NAMALWA (cell line): Measurements from ENCODE around the gene GFPT1.

Source experiments
- DNase-seq: peaks from one replicate; pipeline ENCODE4 v3.0.0-alpha.2; 2015; ENCODE audit warnings: low spot score

GFPT1 gene

DNA sequence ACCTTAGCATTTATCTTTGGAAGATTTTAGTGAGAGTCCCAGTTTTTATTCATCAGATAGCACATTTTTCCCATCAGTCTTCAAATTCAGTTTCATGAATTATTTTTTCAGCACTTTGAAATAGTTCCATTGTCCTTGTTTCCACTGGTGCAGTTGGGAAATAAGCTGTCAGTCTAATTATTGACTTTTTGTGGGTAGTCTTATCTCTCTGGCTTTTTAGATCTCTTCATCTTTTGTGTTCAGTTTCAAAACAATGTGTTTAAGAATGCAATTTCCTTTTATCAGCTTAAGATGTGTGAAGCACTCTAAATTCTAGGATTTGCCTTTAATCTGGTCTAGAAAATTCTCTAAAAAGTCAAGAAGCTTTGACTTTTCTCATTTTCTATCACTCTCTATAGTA is 70.5 kb downstream of the GFPT1 start:
- DNase-seq, result no peak

DNA sequence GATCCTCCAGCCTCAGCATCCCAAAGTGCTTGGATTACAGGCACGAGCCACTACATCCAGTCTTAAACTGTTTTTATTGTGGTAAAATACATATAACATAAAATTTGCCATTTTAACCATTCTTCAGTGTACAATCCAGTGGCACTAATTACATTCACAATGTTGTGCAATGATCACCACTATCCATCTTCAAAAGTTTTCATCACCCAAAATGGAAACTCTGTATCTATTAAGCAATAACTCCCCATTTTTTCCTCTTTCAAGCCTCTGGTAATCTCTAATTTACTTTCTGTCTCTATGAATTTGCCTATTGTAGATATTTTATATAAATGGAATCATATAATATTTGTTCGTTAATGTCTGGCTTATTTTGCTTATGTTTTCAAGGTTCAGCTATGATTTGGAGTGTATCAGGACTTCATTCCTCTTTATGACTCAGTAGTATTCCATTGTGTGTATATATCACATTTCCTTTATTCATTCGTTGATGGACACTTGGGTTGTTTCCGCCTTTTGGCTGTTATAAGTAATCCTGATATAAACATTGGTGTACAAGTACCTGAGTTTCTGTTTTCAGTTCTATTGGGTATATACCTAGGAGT is 71.8 kb downstream of the GFPT1 start:
- no peak for DNase-seq

DNA sequence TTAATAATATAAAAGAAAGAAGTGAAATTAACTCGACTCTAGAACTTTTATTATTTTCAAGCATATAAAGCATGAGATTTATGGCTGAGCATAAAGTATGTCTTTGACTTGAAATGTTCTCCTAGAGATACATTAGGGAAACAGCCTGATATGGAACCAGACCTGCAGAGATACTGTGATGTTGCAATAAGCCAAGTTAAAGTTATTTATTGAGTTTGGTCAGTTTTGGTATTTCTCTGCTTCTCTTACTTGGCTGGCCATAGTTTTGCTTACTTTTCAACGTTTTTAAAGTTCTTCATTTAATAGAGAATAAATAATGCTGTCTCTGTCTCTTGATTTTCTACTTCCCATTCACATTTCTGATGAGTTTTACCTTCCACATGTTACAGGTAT is 76.0 kb downstream of the GFPT1 start:
- DNase-seq, result no peak

DNA sequence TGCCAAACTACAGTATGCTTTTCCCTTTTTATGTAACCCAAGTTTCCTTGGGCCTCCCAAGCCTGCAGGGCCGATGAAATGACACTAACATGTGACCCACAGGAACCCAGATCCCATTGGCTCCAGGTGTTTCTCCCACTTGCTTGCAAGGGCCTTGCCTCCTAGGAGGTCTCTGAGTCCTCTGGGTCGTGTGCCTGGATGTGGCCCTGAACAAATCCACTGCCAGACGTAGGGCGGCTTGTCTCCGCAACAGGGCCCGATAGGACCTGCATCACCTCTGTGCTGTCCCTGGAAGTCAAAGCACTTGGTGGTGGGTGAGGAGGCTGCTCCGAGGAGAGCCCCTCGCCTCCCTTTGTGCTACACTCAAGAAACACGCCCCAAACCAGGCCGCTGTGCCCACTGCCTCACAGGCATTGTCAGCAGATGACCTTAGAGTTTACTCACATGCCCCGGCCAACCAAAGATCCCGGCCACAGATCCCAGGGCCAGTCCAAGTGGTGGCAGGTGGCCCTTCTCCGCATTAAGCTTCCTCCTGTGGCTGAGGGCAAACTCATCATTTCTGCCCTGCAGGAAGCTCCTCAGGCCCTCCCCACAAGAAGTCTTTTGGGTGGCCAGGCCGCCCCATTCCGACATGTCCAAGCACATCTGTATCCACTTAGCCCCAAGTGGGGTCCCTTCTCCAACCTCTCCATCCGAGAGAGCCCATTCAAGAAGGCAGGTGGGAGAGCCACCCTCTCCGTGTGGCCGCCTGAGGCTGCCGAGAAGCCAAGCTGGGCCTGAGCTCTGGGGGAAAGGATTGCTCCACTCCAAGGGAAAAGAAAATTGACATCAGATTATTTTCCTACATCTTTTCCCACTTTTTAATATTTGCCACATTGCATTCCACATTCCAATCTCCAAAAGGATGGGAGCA is 76.7 kb downstream of the GFPT1 start:
- DNase-seq, result no peak

DNA sequence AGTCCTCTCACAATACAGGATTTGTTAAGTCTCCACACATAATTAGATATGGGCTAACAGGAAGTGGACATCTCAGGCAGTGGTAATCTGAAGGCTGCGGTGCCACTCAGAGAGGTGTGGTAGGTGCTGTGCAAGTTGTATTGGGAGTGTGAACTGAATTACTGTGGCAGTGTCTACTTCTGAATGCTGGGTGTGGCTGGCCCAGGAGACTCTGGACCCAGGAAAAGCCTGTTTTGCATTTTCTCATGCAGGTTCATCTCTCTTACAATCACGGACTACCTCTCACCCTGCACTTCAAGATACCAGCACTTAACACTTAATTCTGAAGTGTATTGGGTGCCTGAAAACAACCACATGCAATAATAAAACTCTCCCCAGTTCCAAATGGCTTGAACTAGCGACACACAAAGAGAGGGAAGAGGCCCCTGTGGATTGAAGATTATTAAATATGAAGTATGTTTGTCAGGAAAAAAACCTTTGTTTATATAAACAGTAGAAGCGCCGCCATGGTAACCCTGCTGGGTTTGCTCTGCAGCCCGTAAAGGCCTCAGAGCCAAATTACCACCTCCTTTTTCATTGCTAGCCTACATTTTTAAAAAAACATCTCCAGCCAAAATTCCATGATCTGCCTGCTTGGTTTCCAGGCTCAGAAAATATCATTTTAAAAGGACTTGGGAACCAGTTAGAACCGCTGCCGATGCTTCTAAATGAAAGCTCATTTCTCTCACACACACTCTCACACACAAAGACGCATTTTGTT is 77.5 kb downstream of the GFPT1 start:
- peak; percentile 34 for DNase-seq

DNA sequence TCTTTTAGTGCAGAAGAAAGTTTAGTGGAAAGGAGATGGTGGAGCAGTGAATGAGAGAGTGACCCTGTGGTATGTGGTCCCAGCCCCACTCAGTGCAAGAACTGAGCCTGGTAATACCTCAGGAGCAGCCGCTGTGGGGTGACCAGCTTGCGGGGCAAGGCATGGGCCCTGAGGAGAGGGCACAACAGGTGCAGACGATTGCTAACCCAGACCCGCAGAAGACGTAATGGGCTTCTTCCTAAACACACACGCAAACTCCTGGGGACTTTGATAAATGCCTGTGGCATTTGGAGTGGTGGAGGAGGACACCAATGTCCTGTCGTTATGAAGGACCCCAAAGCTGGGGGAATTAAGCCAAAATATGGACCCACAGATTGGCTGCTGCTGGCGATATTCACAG is 78.7 kb downstream of the GFPT1 start:
- no peak for DNase-seq

DNA sequence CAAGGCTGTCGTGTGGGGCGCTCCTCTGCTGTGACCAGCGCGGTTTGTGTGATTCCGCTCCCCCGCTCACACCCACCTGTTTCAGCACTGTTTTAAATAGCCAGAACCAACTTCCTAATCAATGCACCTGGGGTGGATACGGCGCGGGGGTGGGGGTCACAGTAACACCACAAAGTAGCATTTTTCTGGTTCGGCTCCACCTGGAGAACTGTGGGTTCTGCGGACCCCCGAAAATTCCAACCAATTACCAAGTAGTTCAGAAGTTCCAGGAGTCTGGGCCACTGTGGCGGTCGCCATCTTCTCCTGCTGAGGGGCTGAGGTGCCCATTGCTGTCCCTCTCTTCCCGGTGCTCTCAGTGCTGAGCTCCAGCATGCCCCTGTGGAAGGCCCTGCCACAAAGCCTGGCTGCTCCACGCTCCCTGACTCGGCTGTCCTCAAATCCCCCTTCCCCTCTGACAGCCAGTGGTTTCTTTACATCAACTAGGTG is 79.4 kb downstream of the GFPT1 start:
- no peak for DNase-seq

DNA sequence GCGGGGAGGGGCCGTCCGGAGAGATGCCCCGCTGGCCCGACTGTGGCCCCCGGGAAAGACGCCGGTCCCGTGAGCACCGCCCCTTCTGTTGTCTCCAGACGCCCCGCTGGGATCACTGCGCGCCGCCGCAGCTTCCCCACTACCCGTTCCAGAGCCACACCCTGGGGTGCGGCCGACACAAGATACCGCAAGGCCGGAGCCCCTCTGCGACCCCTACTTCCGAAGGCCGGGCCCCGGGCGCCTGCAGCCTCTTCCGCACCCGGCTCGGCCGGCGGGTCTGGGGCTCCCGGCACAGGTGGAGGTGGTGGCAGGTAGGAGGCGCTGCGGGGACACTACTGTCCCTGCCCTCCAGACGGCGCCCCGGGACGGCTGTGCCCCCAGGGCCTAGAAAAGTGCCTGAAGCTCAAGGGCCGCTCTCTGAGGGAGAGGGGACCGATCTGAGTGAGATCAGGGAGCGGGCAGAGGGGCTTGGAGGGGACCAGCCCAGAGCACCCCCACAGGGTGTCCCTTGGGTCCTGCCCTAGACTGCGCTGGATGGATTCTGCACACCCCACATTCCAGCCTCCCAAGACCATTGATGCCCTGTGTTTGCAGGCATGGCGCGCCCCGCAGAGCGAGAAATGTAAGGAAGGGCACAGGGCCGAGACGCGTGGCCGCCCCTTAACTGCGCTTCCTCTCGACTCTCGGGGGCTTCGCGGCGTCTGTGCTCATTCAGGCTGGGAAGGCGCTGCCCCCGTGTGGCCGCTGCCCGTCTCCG is 80.0 kb downstream of the GFPT1 start:
- peak; percentile 85 for DNase-seq

DNA sequence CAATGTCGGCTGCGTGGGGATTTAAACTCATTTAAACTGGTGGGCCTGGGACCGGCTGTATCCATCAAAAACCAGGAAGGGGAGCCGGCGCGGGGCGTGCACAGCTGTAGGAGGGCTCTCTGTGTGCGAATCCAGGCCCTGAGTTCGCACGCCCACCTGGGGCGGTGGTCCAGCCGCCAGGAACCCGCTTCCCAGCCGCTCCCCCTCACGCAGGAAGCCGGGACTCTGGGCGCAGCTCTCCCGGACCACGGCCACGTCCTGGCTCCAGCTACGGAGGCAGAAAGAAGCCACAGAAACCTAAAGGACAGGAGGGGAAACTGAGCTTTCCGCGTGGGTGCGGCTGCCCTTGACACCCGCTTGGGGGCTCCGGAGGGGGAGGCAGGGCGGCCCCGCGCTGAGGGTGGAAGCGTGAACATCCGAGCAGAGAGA is 80.6 kb downstream of the GFPT1 start:
- no peak for DNase-seq

DNA sequence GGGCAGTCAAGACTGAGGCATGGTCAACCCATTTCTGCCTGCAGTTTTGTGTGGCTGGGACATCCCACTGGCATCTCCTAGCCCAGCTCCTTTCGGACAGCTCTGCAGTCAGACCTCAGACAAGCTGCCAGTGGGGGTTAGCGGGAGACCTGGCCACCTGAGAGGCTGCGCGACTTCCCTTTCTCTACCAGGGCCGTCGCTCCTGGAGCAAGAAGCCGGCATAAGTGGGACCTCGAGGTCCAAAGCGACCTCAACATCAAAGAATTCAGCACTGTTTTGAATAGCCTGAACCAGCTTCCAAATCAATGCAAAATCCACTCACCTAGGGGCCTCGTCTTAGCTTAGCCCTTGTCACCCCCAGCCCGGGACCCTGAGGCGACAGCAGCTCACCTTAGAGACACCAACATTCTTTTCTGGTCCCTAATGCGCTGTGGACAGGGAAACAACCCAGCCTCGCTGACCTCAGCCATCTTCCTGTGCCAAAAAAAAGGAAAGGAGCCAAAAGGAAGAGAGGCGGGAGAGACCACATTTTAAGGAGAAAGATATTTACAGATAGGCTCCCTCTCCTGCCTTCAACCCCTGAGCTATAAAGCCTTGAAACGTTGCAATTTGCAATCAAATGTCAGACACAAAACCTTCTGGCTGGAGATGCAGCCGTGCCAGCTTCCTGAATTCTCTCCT is 81.2 kb downstream of the GFPT1 start:
- no peak for DNase-seq

DNA sequence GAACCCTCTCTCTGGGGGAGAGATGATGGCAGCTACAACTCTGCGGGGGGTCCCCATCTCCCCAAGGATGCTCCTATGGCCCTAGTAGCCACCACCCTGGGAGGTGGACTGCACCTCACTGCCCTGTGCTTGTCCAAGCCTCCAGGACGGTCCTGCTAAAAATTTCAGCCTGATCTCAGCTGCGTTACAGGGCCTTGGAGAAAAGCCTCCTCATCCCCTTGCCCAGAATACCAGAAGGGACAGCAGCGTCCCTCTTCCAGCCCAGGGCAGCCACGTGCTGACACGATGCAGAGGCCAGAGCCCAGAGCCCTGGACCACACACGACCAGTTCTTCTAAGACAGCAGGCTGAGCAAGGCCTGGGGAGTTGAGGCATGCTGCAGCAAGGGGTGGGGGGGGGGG is 81.9 kb downstream of the GFPT1 start:
- no peak for DNase-seq

DNA sequence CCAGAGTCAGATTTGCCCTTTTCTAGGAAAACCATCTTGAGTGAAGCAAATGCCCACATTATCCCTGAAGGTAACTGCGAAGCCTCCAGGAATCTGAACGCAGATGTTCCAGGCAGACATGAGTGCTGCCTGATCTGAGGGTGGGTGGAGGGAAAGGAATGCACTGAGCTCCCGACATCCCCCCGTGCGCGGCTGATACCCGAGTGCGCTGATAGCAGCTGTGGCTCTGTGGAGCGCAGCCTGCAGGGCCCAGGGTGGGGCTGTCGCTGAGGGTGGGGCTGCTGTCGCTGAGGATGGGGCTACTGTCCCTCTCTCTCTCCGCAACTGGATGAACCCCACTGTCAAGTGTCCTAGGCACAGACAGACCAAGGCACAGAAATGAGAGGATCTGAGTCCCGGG is 82.4 kb downstream of the GFPT1 start:
- DNase-seq, result no peak

DNA sequence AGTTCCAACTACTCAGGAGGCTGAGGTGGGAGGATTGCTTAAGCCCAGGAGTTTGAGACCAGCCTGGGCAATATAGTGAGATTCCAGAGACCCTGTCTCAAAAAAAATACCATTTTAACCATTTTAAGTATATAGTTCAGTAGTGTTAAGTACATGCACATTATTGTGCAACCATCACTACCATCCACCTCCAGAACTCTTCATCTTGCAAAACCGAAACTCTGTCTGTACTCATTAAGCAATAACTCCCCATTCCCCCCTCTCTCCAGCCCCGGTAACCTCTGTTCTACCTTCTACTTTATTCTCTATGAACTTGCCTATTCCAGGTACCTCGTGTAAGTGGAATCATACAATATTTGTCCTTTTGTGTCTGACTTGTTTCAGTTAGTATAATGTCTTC is 86.4 kb downstream of the GFPT1 start:
- no peak for DNase-seq

DNA sequence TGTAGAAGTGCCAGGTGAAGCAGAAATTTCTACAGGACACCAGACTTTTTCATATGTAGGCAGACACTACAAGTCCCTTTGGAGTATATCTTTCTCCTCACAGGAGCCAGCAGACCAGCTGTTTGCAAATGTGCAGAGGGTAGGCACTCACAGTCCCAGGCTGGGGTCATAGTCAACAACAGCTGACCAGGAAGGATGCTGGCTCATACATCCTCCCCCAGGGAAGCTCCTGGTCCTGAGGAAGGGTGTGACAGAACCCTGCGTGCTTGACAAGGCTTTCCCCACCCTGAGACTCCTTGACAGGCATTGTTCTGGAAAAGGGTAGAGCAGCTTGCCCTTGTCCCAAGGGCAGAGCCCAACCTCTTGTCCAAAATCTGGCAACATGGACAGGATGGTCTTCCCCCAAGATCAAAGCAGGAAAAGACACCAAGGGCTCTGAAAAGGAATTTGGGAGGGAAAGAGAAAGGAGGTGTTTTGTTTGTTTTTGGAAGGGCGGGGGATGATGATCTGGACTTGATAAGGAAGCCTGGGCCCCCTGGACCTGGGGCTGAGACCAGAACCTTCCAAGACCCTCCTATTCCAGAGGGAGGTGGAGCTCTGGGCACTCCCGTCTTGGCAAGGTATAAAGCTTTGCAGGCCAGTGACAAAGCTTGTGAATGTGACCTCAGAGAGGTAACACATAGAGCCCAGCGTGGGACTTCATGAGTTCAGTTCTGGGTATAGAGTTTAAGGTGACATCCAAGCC is 87.1 kb downstream of the GFPT1 start:
- no peak for DNase-seq

DNA sequence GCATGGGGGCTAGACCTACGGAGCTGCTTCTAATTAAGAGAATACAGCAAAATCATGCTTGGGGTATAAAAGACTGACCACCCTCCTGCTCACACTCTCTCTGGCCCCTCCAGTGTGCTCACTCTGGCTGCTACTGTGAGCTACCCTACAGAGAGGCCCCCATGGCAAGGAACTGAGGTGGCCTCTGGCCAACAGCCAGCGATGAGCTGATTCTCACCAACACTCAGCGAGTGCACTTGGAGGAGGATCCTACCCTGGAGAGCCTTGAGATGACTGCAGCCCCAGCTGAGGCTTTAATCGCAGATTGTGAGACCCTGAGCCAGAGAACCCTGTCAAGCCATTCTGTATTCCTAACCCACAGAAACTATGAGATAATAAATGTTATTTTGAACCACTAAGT is 88.2 kb downstream of the GFPT1 start:
- DNase-seq, result no peak

DNA sequence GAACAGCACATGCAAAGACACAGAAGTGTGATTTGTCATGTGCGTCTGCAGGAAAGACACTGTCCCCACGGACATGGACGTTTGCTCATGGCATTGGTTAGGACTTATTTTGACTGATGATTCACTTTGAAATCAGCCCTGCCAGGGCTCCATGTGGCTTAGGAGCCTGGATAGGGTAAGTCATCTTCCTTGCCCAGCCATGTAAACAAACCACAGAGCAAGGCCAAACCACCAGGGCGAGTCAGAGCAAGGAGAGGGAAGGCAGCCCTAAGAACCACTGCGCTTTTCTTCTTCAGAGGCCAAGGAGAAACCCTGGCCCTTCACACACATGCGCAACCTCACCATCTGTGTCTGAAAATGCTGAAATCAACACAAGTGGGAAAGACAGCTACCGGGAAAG is 88.8 kb downstream of the GFPT1 start:
- DNase-seq, result no peak

DNA sequence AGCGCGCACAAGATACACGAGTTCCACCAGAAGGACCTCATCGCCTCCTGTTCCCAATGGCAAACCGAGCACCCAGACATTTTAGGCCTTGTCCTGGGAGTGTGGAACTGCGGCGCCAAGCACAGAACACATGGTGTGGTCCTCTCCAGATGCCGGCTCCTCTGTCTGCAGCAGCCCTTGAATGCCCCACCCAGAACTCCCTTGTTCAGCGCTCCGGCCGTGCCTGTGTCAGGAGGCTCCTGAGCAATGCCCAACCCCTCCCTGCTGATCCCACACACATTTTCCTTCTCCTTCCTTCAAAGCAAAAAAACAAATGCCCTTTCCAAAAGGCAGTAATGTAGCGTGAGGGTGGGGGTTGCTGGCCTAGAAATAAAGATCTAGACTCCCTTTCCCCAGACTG is 89.8 kb downstream of the GFPT1 start:
- no peak for DNase-seq

DNA sequence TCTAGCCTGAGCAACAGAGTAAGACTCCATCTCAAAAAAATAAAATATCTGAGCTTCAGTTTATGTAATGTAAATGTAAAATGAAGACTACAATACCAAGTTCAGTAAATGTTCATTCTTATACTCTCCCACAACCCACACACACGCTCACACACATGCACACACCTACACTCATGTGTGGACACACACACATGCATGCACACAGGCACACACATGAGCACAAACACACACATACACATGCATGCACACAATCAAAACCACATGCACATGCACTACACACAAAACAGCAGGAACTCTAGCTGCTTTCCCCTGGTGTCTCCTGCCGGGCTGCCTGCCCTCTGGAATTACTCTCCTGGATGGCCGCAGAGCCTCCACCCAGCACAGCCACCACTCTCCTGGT is 90.6 kb downstream of the GFPT1 start:
- DNase-seq, result no peak

DNA sequence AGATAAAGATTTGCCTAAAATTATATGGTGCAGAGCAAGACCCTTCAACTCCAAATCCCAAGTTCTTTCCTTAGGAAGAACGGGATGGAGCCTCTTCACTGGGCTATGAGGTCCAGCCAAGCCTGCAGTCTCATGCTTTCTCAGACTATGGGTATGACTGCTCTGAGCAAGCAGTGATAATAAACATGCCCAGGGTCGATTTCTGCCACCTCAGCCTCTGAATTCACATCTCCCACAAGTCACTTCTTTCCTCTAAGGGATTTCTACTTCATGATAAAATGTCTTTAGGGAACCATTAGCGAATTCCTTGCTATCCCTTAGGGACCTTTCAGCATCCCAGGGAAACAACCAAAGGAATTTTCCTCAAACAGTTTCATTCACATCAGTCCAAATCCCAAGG is 94.8 kb downstream of the GFPT1 start:
- DNase-seq, result no peak

DNA sequence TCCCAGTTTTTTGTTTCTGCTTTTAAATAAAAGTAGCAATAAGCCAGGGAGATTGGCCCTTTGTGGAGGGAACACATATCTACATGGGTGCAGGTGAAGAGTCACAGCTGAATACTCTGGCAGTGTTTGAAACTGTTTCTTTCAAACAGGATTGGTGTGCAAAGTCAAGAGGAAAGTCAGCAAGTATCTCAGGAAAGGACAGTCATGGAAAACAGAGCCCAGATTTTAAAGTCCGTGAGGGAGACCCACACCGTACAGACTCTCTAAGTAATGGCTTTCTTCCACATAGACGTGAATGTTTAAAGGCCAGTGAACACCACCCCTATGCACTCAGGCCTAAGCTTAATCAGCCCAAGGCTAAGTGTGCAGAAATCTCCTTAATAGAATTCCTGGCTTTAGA is 95.3 kb downstream of the GFPT1 start:
- no peak for DNase-seq
